GM06990 (cell line): ENCODE measurements around the gene FOXN3.

ENCODE experiments used
- DNase-seq: peaks from one replicate; pipeline ENCODE4 v3.0.0-alpha.2; 2011; ENCODE audit not compliant: insufficient read length; ENCODE audit errors: extremely low read depth
- H3K27me3 ChIP-seq: replicated peaks from 2 replicates; pipeline ENCODE4 v1.6.0; 2011; ENCODE audit warnings: low read length; ENCODE audit not compliant: control insufficient read depth, insufficient read depth
- H3K36me3 ChIP-seq: 2 replicates; pipeline ENCODE4 v1.5.1; 2011; ENCODE audit warnings: low read length; ENCODE audit not compliant: control insufficient read depth, insufficient read depth
- H3K4me3 ChIP-seq: replicated peaks from 2 replicates; pipeline ENCODE4 v1.5.1; 2011; ENCODE audit warnings: low read depth, mild to moderate bottlenecking, control low read depth, low read length
- TF ChIP-seq, protein P1 (sequence below): IDR thresholded peaks from 2 replicates; pipeline ENCODE4 v1.5.1; 2011; ENCODE audit warnings: low read length, control low read depth, mild to moderate bottlenecking, inconsistent platforms; ENCODE audit not compliant: insufficient read depth, poor library complexity, severe bottlenecking

The FOXN3 gene

DNA sequence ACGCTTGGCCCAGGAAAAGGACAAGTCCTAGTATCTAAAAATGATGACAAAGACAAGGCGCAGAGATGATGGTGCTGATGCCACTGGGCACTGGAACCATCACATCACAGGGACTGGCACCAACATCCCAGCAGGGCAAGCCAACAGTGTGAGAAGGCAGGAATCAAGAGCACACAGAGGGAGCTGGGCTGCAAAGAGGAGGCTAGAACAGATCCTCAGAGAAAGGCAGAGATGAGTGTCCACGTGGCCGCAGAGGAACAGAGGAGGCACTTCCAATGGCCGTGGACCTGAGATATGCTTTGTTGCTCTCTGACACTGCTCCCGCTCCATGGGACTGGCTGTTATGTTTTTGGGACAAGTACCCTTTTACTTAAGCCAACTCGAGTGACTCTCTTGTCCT is 17.9 kb downstream of the FOXN3 start:
- no peak overlapping the region for H3K4me3 ChIP-seq
- DNase-seq, result no peak

DNA sequence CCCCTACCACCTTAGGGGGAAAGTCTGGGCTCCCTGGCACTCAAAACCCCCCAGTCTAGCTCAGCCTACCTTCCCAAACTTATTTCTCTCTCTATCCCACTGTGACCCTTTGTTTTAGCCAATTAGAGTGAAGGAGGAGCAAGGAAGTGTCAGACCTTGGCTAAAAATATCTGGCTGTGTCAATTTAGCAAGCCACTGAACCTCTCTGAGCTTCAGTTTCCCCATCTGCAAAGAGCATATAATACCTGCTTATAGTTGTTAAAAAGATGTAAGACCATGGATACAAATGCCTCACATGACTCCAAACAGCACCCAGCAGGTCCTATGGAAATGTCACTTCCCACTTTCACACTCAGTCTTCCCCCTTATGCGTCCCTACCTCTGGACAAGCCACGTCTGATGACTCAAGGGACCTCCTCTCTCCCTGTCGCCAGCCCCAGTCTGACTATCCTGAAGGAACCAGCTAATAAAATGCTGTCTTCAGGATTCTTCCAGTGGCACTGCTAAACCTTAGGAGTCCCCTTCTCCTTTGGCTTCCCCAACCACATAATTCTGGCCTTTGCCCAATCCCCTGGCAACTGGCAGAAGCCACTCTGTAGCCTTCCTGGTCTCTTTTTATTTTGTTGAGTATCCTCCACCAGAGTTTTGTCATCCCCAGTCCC is 19.3 kb downstream of the FOXN3 start:
- Histone ChIP-seq H3K36me3 (no peaks in the 10 kb centered on the region; the same call in 1 of the 2 replicates), H3K27me3 (no peaks in the 10 kb centered on the region), H3K4me3 (no peak overlapping the region)
- DNase-seq, result no peak
- TF ChIP-seq, protein P1, sequence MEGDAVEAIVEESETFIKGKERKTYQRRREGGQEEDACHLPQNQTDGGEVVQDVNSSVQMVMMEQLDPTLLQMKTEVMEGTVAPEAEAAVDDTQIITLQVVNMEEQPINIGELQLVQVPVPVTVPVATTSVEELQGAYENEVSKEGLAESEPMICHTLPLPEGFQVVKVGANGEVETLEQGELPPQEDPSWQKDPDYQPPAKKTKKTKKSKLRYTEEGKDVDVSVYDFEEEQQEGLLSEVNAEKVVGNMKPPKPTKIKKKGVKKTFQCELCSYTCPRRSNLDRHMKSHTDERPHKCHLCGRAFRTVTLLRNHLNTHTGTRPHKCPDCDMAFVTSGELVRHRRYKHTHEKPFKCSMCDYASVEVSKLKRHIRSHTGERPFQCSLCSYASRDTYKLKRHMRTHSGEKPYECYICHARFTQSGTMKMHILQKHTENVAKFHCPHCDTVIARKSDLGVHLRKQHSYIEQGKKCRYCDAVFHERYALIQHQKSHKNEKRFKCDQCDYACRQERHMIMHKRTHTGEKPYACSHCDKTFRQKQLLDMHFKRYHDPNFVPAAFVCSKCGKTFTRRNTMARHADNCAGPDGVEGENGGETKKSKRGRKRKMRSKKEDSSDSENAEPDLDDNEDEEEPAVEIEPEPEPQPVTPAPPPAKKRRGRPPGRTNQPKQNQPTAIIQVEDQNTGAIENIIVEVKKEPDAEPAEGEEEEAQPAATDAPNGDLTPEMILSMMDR, result no peak

More for the DNA sequence above, 17.9 kb downstream of the FOXN3 start:
- no peaks in the 10 kb centered on the region; the same call in 1 of the 2 replicates for H3K36me3 ChIP-seq
- TF ChIP-seq, protein P1, result no peak
- no peaks in the 10 kb centered on the region for H3K27me3 ChIP-seq

DNA sequence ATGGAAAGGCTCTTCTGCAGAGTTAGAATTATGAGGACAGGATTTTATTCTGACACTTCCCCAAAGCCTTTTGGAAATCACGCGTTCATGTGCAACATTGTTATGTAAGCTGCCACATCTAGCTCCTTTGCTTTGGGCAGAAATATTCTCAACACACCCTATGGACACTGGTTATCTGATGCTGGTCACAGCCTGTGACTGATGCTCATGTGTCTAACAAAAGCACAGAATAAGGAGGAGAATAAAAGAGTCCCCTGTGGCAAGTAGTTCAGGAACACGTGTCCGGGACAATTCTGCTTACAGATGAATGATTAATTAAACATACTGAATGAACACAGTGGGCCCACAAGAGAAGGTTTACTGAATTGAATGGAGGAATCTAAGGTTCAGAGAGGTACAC is 22.1 kb downstream of the FOXN3 start:
- no peaks in the 10 kb centered on the region for H3K27me3 ChIP-seq
- no peak overlapping the region for H3K4me3 ChIP-seq
- no peak for DNase-seq
- no peaks in the 10 kb centered on the region; the same call in 1 of the 2 replicates for H3K36me3 ChIP-seq
- TF ChIP-seq, protein P1, result no peak

GRCh38 chr14:89393222-89393745 is 23.7 kb downstream of the FOXN3 start:
- no peak for DNase-seq
- TF ChIP-seq, protein P1, result no peak
- Histone ChIP-seq H3K36me3 (no peaks in the 10 kb centered on the region; the same call in none of the 2 replicates), H3K27me3 (no peaks in the 10 kb centered on the region), H3K4me3 (no peak overlapping the region)

DNA sequence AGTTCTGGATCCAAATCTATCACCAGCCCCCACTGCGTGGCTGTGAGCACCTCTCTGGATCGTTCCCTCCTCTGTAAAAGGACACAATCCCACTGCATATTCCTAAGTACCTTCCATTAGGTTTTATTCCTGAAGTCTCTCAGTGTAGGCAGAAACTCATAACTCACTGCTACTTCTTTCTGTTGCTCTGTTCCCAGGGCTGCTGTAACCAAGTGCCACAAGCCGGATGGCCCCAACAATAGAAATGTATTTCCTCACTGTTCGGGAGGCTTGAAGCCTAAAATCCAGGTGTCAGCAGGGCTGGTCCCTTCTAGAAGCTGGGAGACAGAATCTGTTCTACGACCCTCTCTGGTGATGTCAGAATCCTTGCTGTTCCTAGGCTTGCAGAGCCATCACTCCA is 24.9 kb downstream of the FOXN3 start:
- H3K36me3 ChIP-seq, result no peaks in the 10 kb centered on the region; the same call in none of the 2 replicates
- no peak for DNase-seq
- TF ChIP-seq, protein P1, result no peak
- no peaks in the 10 kb centered on the region for H3K27me3 ChIP-seq
- H3K4me3 ChIP-seq, result no peak overlapping the region
